Activated CD4-positive, alpha-beta T cell treated with anti-CD3 and anti-CD28 coated beads, Interleukin-2, amount 10 ng/mL, durations not matched to agents 24 days and 14 days (primary cell): ENCODE data around the gene CARD10. TPM values are rescaled to one million over a fixed set of nuclear protein-coding genes. Genes with fewer than 3 reads are reported as not detected.
A peak's percentile ranks its signal among the peaks of the same experiment; 100 is the strongest.

Source experiments
- DNase-seq: peaks from one replicate; pipeline ENCODE4 v3.0.0; 2022
- H3K27ac Mint-ChIP-seq: one replicate; pipeline ENCODE4 v1.8.0; 2022; ENCODE audit warnings: mild to moderate bottlenecking, mixed read lengths
- H3K27me3 Mint-ChIP-seq: one replicate; pipeline ENCODE4 v1.8.0; 2022; ENCODE audit warnings: mixed read lengths
- H3K36me3 Mint-ChIP-seq: one replicate; pipeline ENCODE4 v1.8.0; 2022; ENCODE audit warnings: low read depth, mild to moderate bottlenecking, mixed read lengths
- H3K4me1 Mint-ChIP-seq: one replicate; pipeline ENCODE4 v1.8.0; 2021; ENCODE audit warnings: mixed read lengths
- H3K4me3 Mint-ChIP-seq: one replicate; pipeline ENCODE4 v1.8.0; 2022; ENCODE audit warnings: mild to moderate bottlenecking, moderate library complexity, mixed read lengths
- H3K9me3 Mint-ChIP-seq: one replicate; pipeline ENCODE4 v1.8.0; 2021; ENCODE audit warnings: mixed read lengths
- intact Hi-C: fragments of 100-400 bp; cut with micrococcal nuclease; formaldehyde crosslinking; loops from one replicate; pipeline ENCODE4 v1.15.1; 2023
- total RNA-seq: library from RNA; stranded (reverse); gene quantifications from 2 replicates; pipeline ENCODE4 v1.2.3, GENCODE V29; 2022

CARD10 gene
- total RNA-seq, 1 donor from 2014 or later = not detected

DNA sequence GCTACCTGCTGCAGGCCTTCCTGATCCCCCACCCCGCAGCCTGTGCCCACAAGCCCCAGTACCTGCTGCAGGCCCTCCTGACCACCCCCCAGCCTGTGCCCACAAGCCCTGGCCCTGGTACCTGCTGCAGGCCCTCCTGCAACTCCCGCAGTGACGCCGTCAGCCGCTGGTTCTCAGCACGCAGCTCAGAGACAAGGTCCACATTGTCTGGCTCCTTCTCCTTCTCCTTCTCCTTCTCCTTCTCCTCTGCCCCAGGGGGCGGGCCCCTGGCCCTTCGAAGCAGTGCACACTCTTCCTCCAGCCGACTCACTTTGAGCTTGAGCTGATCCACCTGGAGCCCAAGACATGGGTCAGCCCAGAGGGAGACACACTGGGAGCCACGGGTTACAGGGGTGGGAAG is 9.1 kb downstream of the CARD10 start:
- intact Hi-C loops = no loop called here
- H3K9me3 Mint-ChIP-seq = no peaks in the 10 kb centered on the region
- peaks cover 5% of the 10 kb centered on the region for H3K27me3 Mint-ChIP-seq
- H3K36me3 Mint-ChIP-seq = no peaks in the 10 kb centered on the region
- H3K27ac Mint-ChIP-seq = no peak overlapping the region
- no peaks in the 10 kb centered on the region for H3K4me1 Mint-ChIP-seq
- H3K4me3 Mint-ChIP-seq = no peak overlapping the region
- no peak for DNase-seq

DNA sequence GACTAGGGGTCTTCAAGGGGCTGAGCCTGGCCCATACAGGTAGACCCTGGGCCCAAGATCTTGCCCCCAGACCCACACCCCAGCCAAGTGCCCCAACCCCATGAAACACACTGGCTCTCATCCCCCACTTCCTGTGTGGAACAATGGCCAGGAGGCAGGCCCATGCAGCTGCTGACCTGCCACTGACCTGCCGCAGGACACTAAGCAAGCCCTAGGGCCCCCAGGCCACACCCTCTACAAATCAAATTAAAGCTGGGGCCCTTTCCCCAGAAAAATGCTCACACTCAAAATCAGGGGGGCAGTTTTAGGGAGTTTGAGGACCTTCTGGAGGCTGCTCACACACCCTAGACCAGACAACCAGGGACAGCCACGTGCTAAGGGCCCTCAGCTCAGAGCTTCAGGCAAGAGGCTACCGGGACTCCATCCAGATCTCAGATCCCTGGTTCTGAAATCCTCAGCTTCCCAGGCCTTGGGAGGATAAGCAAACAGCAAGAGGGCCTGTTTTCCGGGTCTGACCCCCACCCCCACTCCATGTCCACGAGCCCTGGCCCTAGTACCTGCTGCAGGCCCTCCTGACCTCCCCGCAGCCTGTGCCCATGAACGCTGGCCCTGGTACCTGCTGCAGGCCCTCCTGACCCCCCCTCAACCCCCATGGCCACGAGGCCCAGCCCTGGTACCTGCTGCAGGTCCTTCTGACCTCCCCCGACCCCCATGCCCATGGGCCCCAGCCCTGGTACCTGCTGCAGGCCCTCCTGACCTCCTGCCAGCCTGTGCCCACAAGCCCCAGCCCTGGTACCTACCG is 10.0 kb downstream of the CARD10 start:
- no peak overlapping the region for H3K4me3 Mint-ChIP-seq
- H3K36me3 Mint-ChIP-seq = no peaks in the 10 kb centered on the region
- intact Hi-C loops = no loop called here
- no peaks in the 10 kb centered on the region for H3K9me3 Mint-ChIP-seq
- H3K27me3 Mint-ChIP-seq = peaks cover 5% of the 10 kb centered on the region
- H3K4me1 Mint-ChIP-seq = no peaks in the 10 kb centered on the region
- DNase-seq = no peak
- H3K27ac Mint-ChIP-seq = no peak overlapping the region

DNA sequence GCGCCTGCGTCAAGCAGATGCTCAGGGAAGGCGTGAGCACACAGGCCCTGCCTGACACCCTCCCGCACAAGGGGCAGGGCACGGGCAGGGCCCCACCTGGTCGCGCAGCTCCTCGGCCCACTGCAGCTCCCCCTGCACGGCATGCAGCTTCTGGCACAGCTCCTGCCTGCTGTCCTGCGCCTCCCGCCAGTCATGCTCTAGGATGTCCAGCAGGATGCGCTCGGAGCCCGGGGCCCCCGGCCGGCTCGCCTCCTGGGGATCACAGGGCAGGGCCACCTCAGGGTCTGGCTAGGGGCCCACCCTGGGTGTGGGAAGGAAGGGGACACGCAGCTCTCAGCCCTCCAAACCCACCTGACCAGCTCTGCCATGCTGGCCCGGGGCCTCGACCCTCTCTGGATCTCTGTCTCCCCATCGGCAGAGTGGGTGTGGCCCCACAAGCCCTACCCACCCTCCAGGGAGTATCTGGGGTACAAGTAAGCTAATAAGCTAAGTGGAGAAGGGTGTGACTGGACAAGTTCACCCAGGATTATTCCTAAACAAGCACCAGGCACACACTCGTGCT is 10.7 kb downstream of the CARD10 start:
- DNase-seq = no peak
- Mint-ChIP-seq H3K36me3 (no peaks in the 10 kb centered on the region), H3K4me1 (no peaks in the 10 kb centered on the region), H3K9me3 (no peaks in the 10 kb centered on the region), H3K27me3 (peaks cover 4% of the 10 kb centered on the region), H3K27ac (no peak overlapping the region), H3K4me3 (no peak overlapping the region)
- intact Hi-C loops = no loop called here

DNA sequence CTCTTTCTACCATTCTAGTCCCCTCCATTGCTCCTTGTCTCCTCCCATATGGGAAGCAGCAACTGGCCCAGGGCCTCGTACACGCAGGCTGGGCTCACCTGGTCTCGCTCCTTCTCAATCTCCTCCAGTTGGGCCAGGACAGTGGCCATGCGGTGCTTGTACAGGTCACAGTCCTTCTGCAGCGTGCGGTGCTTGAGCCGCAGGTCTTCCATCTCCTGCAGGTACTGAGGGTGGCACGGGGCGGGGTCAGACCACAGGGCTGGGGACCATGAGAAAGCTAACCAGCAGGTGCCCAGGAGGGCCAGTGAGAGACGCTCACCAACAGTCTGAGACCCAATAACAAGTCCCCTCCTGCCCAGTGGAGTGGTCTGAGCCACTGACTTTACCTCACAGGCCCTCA is 11.5 kb downstream of the CARD10 start:
- Mint-ChIP-seq H3K27me3 (peaks cover 2% of the 10 kb centered on the region), H3K9me3 (no peaks in the 10 kb centered on the region), H3K36me3 (no peaks in the 10 kb centered on the region), H3K27ac (no peak overlapping the region), H3K4me3 (no peak overlapping the region), H3K4me1 (no peaks in the 10 kb centered on the region)
- intact Hi-C loops = no loop called here
- no peak for DNase-seq

DNA sequence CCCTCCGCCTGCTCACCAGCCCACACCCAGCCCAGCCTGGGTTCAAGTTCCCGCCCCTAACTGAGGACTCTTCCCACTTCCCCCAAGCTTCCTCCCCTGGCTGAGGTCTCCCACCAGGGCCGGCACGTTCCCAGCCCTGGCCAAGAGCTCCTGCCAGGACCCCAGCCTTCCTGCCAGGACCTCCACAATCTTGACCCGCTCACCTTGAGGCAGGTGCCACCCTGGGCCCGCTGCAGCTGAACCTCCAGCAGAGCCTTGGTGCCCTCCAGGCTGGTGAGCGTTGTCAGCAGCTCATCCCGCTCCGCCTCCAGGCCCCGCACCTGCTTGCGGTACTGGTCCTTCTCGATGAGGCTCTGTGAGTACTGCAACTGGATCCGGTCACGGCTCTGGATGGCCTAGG is 13.2 kb downstream of the CARD10 start:
- H3K4me3 Mint-ChIP-seq = no peak overlapping the region
- H3K27me3 Mint-ChIP-seq = peaks cover 6% of the 10 kb centered on the region
- no peak for DNase-seq
- no peak overlapping the region for H3K27ac Mint-ChIP-seq
- H3K9me3 Mint-ChIP-seq = no peaks in the 10 kb centered on the region
- H3K4me1 Mint-ChIP-seq = peaks cover 9% of the 10 kb centered on the region
- no peaks in the 10 kb centered on the region for H3K36me3 Mint-ChIP-seq
- intact Hi-C loops = no loop called here

DNA sequence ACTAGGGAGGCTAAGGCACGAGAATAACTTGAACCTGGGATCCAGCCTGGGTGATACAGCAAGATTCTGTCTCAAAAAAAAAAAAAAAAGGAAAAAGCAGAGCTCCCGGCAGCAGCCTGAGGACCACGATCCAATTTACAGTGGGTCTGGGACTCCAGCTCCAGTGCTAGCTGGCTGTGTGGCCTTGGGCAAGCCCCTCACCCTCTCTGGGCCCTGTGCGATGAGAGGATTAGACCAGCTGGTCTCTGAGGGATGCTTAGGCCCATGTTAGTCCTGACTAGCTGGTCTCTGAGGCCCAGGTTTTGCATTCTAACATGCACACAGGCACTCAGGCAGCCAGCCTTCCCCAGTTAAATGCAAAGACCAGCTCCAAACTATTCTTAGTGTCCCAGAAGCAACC is 13.7 kb downstream of the CARD10 start:
- peaks cover 9% of the 10 kb centered on the region for H3K4me1 Mint-ChIP-seq
- H3K36me3 Mint-ChIP-seq = no peaks in the 10 kb centered on the region
- no peak for DNase-seq
- no peak overlapping the region for H3K27ac Mint-ChIP-seq
- no peaks in the 10 kb centered on the region for H3K9me3 Mint-ChIP-seq
- intact Hi-C loops = no loop called here
- no peak overlapping the region for H3K4me3 Mint-ChIP-seq
- peaks cover 6% of the 10 kb centered on the region for H3K27me3 Mint-ChIP-seq

DNA sequence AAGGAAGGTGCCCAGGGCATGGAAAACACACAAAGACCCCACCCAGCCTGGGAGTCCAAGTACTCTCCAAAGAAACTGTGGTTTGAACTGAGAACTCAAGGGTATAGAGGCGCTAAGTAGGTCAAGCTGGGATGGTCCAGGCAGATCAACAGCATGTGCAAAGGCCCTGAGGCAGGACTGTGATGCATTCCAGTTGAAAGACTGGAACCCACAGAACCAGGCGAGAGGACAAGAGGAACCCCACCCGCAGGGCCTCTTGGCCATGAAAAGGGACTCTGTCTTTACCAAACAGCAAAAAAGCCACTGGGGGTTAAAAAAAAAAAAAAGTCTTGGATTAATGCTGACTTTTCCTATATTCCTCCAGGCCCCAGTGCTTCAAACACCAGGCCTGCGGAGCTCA is 14.3 kb downstream of the CARD10 start:
- peaks cover 6% of the 10 kb centered on the region for H3K27me3 Mint-ChIP-seq
- DNase-seq = no peak
- intact Hi-C loops = no loop called here
- H3K9me3 Mint-ChIP-seq = no peaks in the 10 kb centered on the region
- H3K4me3 Mint-ChIP-seq = no peak overlapping the region
- H3K36me3 Mint-ChIP-seq = no peaks in the 10 kb centered on the region
- H3K4me1 Mint-ChIP-seq = peaks cover 9% of the 10 kb centered on the region
- H3K27ac Mint-ChIP-seq = no peak overlapping the region

DNA sequence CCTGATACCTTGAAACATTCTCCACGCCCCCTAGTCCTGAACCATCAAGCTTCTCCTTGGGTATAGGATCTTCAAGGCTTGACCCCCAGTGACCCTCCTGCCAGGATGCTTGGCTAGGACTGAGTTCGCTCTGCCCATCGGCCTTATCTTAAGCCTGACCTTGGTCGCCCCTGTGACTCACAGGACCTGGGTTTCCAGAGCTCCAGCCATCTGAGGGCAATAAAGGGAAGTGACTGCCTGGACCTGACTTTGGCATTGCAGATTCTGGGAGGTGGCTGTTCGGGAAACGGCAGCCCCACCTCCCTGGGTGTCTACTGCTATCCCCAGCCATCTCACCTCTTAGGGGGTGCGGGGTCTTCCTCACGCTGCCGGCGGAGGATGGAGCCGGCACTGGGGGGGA is 15.4 kb downstream of the CARD10 start:
- H3K27ac Mint-ChIP-seq = no peak overlapping the region
- H3K36me3 Mint-ChIP-seq = no peaks in the 10 kb centered on the region
- peaks cover 6% of the 10 kb centered on the region for H3K27me3 Mint-ChIP-seq
- no peaks in the 10 kb centered on the region for H3K9me3 Mint-ChIP-seq
- intact Hi-C loops = no loop called here
- no peak for DNase-seq
- peaks cover 9% of the 10 kb centered on the region for H3K4me1 Mint-ChIP-seq
- no peak overlapping the region for H3K4me3 Mint-ChIP-seq

DNA sequence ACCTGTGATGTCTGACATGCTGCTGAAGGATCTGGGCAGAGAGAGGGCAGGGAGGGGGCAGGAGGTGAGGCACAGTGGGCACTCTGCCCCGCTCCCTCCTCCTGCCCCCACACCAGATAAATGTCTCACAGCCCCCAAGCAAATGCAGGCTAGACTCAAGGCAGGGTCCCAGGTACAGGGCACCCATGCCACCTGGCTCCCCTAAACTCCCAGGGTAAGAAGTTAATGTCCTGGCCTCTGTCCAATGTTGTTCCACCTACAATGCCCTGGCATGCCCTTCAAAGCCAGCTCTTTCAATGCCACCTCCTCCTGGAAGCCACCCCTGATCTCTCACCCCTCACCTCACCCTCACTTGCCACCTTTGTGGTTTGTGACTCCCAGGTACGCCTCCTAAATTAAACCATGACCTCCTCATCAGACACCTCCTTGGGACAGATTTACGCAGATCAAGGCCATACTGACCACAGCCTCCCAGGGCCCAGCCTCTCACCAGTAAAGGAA is 16.0 kb downstream of the CARD10 start:
- H3K27me3 Mint-ChIP-seq = peaks cover 6% of the 10 kb centered on the region
- no peak overlapping the region for H3K4me3 Mint-ChIP-seq
- intact Hi-C loops = no loop called here
- DNase-seq = no peak
- no peaks in the 10 kb centered on the region for H3K36me3 Mint-ChIP-seq
- no peak overlapping the region for H3K27ac Mint-ChIP-seq
- peaks cover 9% of the 10 kb centered on the region for H3K4me1 Mint-ChIP-seq
- H3K9me3 Mint-ChIP-seq = no peaks in the 10 kb centered on the region

DNA sequence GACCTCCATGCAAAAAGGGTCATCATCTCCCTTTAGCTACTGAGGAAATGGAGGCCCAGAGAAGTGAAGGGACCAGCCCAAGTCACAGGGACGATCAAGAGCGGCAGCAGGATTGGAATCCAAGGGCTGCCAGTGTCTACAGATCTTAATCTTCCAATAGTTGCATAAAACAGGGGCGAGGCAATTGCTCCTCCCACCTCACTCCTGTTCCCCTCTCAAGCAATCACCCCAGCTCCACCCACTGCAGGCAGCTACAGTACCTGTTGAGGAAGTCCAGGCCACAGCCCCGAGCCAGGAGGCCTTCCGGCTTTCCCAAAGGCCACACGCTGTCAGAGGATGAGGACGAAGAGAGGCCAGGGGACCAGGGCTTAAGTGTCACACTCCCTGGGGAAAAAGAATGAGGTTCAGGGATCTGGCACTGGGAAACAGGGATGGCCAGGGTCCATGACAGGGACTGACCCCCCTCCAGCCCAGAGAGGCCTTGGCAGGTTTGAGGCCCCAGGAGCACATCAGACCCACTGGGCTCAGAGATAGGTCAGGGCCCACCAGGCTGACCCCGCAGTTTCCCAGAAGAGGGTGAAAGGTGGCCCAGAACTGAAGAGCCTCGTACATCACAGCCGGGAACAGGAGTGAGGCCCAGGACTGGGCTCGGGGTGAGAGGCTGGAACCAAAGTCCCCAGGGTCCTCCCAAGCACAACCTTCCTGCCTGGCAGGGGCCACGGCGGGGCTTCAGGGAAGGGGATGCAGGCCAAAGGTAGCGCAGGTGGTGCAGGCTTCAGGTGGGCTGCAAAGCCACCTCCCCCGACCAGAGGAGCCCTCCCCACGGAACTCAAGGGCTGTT is 16.7 kb downstream of the CARD10 start:
- Mint-ChIP-seq H3K4me3 (no peak overlapping the region), H3K27ac (peak overlapping the region; percentile 34), H3K36me3 (no peaks in the 10 kb centered on the region), H3K9me3 (no peaks in the 10 kb centered on the region), H3K27me3 (peaks cover 7% of the 10 kb centered on the region), H3K4me1 (peaks cover 10% of the 10 kb centered on the region)
- intact Hi-C loops = no loop called here
- DNase-seq = no peak

DNA sequence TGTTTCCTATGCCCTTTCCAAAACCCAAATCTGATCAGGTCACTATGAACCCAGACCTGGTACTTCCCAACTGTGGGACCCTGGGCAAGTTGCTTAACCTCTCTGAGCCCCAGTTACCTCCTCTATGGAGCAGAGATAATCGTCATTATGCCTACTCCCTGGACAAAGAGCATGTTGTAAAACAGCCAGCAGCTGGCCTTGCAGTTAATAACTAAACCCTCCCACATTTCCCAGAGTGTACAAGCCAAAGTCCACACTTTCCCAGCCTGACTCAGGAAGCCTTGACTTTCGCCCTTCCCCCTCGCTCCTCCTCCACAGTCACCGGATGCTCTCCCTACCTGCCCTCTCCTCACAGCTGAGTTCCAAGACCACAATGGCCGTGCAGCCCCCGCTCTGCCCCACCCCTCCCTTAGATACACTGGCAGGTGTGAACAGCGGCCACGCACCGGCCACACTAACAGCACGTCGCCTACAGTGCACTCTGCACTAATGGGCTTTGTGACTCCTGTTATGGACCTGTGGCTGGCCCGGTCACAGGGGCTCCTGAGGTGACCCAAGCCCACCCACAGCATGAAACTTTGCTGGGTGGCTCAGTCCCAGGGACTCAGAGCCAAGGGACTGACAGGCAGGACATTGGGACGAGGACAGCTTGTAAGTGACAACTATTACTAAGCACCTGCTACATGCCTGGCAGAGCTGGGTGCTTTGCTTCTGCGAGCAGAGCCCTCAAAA is 17.4 kb downstream of the CARD10 start:
- no peaks in the 10 kb centered on the region for H3K9me3 Mint-ChIP-seq
- H3K27me3 Mint-ChIP-seq = peaks cover 7% of the 10 kb centered on the region
- H3K36me3 Mint-ChIP-seq = no peaks in the 10 kb centered on the region
- no peak overlapping the region for H3K4me3 Mint-ChIP-seq
- intact Hi-C loops = no loop called here
- no peak overlapping the region for H3K27ac Mint-ChIP-seq
- H3K4me1 Mint-ChIP-seq = peaks cover 10% of the 10 kb centered on the region
- DNase-seq = no peak

DNA sequence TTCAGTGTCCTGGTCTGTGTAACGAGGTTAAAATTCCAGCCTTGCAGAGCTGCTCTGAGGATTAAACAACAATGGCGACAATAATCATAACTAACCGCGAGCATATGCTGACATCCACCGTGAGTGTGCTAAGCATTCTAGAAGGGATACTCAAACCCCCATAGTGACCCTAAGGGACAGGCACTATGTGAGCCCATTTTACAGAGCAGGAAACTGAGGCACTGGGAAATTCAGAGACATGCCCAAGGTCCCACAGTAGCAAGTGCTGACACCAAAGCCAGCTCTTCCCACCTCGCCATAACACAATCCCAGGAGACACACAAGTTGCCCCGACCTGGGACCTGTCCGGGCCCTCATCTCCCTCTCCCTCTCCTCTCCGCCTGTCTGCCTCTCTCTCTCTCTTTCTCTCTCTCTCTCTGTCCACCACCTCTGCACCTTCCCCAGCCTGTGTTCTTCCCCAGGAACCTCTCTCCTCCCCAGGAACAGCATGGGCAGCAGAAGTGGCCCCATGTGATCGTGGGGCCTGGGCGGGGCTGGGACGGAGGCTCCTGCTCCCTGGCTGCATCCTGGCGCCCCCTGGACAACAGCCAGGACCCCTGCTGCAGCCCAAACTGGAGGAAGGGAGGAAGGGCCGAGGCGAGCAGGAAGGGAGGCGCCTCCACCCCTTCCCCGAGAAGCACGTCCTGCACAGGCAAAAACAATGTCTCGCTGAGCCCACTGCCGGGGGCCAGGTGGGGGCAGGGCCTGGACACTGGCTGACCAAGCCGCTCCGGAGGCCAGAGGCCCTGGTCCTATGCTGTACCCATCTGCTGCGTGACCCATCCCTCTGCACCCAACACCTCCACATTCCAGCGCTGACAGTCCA is 18.2 kb downstream of the CARD10 start:
- H3K4me1 Mint-ChIP-seq = peaks cover 10% of the 10 kb centered on the region
- H3K4me3 Mint-ChIP-seq = no peak overlapping the region
- H3K36me3 Mint-ChIP-seq = no peaks in the 10 kb centered on the region
- no peaks in the 10 kb centered on the region for H3K9me3 Mint-ChIP-seq
- H3K27ac Mint-ChIP-seq = no peak overlapping the region
- intact Hi-C loops = no loop called here
- DNase-seq = no peak
- H3K27me3 Mint-ChIP-seq = peaks cover 7% of the 10 kb centered on the region
